Nephron progenitor cell (in vitro differentiated cells): ENCODE measurements around the gene PLIN1.
"Not testable (repeated sequence)": the region's sequence is repeated elsewhere in the genome, so short reads cannot be mapped to it uniquely, and the experiment has no call there.

Experiments used
- DNase-seq: peaks from one replicate; pipeline ENCODE4 v3.0.0; 2021
- H3K27ac Mint-ChIP-seq: 2 replicates; pipeline ENCODE4 v1.8.0; 2021; ENCODE audit warnings: mild to moderate bottlenecking, moderate library complexity, mixed read lengths
- H3K27me3 Mint-ChIP-seq: 2 replicates; pipeline ENCODE4 v1.8.0; 2021; ENCODE audit warnings: mild to moderate bottlenecking, low read depth, mixed read lengths; ENCODE audit not compliant: poor library complexity
- H3K36me3 Mint-ChIP-seq: 2 replicates; pipeline ENCODE4 v1.8.0; 2021; ENCODE audit warnings: low read depth, mixed read lengths
- H3K4me1 Mint-ChIP-seq: 2 replicates; pipeline ENCODE4 v1.8.0; 2021; ENCODE audit warnings: mixed read lengths
- H3K4me3 Mint-ChIP-seq: 2 replicates; pipeline ENCODE4 v1.8.0; 2021; ENCODE audit warnings: mild to moderate bottlenecking, moderate library complexity, mixed read lengths
- H3K9me3 Mint-ChIP-seq: 2 replicates; pipeline ENCODE4 v1.8.0; 2021; ENCODE audit warnings: mild to moderate bottlenecking, moderate library complexity, mixed read lengths
- CTCF ChIP-seq: fragments of 200-600 bp; sonication (generic); IDR thresholded peaks from 2 replicates; pipeline ENCODE4 v1.5.0; 2021; ENCODE audit warnings: antibody characterized with exemption

Gene PLIN1

DNA sequence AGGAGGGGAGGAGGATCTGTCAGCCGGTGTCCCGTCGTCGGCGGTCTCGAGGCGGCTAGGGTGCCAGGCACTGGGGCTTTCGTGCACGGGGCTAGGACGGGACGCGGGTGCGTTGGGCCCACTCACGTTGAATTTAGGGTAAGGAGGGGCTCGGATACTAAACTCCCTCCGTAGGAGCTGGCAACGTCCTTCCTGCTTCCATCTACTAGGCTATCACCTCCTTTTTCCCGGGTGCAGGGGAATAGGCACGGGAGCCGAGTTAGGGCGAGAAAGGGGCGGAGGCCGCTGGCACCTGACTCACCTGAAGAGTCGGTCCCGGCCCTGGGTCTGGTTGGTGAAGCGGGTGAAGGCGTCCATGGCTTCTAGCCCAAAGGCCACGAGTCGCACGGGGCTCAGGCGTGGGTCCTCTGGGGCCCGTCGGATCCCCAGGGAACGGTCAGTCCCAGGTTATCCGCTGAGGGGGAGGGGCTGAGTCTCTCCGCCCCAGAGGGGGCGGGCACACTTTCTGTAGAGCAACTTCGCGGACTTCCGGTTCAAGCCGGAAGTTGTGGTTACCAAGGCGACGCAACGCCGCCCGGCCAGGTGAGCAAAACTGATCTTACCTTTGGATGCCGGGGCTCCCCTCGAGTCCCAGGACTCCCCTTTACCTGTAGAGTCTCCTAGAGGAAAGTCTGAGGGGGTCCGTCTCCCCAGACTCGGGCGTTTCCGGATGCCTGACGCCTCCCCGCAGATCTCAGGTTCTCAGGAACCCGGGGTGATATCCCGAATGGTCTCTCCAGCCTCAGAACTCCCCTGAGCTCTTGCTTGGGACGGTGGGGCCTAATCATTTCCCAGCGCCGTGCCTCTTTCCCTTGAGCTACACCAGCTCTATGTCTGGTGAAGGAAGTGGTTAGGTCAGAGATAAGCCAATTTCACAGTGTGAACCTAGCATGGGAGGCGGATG is 11.4 kb upstream of the PLIN1 start, which contains the start of the genes PEX11A and WDR93:
Gene PEX11A (minus strand): TSS at position 479 of the 943 bp plus-strand sequence. CDS start 122 bp downstream, at position 357.
Gene WDR93 (plus strand): TSS at position 536 of the 943 bp plus-strand sequence. CDS start 10,936 bp downstream, outside the sequence.
- peak within 1 kb of the TSS; percentile 89 for H3K4me3 Mint-ChIP-seq
- peaks cover 5% of the 10 kb centered on the region for H3K9me3 Mint-ChIP-seq
- peak; percentile 77 for DNase-seq
- peaks cover 14% of the 10 kb centered on the region for H3K4me1 Mint-ChIP-seq
- H3K36me3 Mint-ChIP-seq, result peaks cover 2% of the 10 kb centered on the region
- H3K27ac Mint-ChIP-seq, result no peak within 1 kb of the TSS
- TF ChIP-seq CTCF, result no peak
- H3K27me3 Mint-ChIP-seq, result peaks cover 58% of the 10 kb centered on the region

DNA sequence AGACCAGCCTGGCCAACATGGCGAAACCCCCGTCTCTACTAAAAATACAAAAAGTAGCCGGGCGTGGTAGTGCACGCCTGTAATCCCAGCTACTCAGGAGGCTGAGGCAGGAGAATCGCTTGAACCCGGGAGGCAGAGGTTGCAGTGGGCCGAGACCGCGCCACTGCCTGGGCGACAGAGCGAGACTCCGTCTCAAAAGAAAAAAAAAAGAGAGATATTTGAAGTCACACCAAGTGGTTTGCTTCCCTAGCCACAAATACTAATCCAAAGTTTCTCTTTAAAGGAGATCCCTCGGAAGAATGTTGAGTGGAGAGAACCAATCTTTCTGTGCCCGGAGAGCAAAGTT is 10.7 kb upstream of the PLIN1 start:
- Mint-ChIP-seq H3K4me1 (peaks cover 14% of the 10 kb centered on the region), H3K4me3 (peak overlapping the region; percentile 89), H3K27me3 (peaks cover 51% of the 10 kb centered on the region)
- H3K36me3 Mint-ChIP-seq, H3K9me3 Mint-ChIP-seq, DNase-seq, H3K27ac Mint-ChIP-seq: not testable (repeated sequence)

- H3K4me1 Mint-ChIP-seq, result peaks cover 14% of the 10 kb centered on the region
- H3K36me3 Mint-ChIP-seq, result peaks cover 13% of the 10 kb centered on the region
- H3K4me3 Mint-ChIP-seq, result no peak overlapping the region
- TF ChIP-seq CTCF, result no peak
- no peak for DNase-seq
- peaks cover 34% of the 10 kb centered on the region for H3K27me3 Mint-ChIP-seq
- peaks cover 5% of the 10 kb centered on the region for H3K9me3 Mint-ChIP-seq
- no peak overlapping the region for H3K27ac Mint-ChIP-seq
Observed at GRCh38 chr15:89686522-89686921, 7.4 kb upstream of the PLIN1 start.

DNA sequence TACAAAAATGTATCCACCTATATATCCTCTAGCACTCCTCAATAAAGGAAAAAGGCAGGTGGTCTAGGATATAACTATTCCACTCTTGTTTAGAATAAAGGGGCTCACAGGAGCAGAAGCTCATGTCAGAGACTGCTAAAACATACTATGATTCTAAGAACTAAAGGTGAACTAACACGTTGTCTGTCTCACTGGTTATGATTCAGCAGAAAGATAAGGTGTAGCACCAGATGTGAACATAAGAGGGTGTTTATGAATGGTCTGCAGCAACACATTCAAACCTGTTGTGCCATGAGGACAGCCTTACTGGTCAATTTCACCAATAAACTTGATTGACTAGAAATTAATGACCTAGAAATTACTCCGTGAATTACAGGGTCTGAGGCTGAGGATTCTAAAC is 6.8 kb upstream of the PLIN1 start:
- no peak for DNase-seq
- Mint-ChIP-seq H3K4me1 (peaks cover 12% of the 10 kb centered on the region), H3K36me3 (peaks cover 13% of the 10 kb centered on the region), H3K27ac (no peak overlapping the region), H3K27me3 (peaks cover 35% of the 10 kb centered on the region), H3K9me3 (peaks cover 3% of the 10 kb centered on the region), H3K4me3 (no peak overlapping the region)
- no peak for TF ChIP-seq CTCF

GRCh38 chr15:89681146-89681545 is 2.0 kb upstream of the PLIN1 start:
- Mint-ChIP-seq H3K27ac (no peak overlapping the region), H3K36me3 (peaks cover 13% of the 10 kb centered on the region), H3K4me1 (peaks cover 23% of the 10 kb centered on the region), H3K27me3 (peaks cover 35% of the 10 kb centered on the region), H3K9me3 (no peaks in the 10 kb centered on the region), H3K4me3 (no peak overlapping the region)
- TF ChIP-seq CTCF, result no peak
- no peak for DNase-seq

- peaks cover 10% of the 10 kb centered on the region for H3K36me3 Mint-ChIP-seq
- DNase-seq, result no peak
- no peak overlapping the region for H3K4me3 Mint-ChIP-seq
- peaks cover 35% of the 10 kb centered on the region for H3K27me3 Mint-ChIP-seq
- H3K9me3 Mint-ChIP-seq, result no peaks in the 10 kb centered on the region
- H3K4me1 Mint-ChIP-seq, result peaks cover 23% of the 10 kb centered on the region
- no peak overlapping the region for H3K27ac Mint-ChIP-seq
- no peak for TF ChIP-seq CTCF
Observed at GRCh38 chr15:89680282-89680873, 1.2 kb upstream of the PLIN1 start.
